ENCODE results near the gene GTPBP3. TPM values are rescaled to one million over a fixed set of nuclear protein-coding genes. Genes with fewer than 3 reads are reported as not detected.
A peak's percentile ranks its signal among the peaks of the same experiment; 100 is the strongest.

Gene GTPBP3
- total and polyA plus RNA-seq, 9 of the 15 experiments (the other 6 are each of a cell fraction or from before 2014, with no cell fraction given) = 4.9 to 124 (median 22.6) TPM

GRCh38 chr19:17334414-17335409 lies 2.6 kb upstream of the GTPBP3 start, which contains the start of gene ANO8 (continued):
- no peak for TF ChIP-seq SRSF3 (IDR thresholded peaks at IDR 0.05; ENCODE audit: insufficient read depth, low read length)
- TF ChIP-seq DMBX1 (CRISPR knock-in tag; IDR thresholded peaks at IDR 0.05; ENCODE audit: borderline replicate concordance) = peak; percentile 39; the same call in 1 of the 2 replicates
- TF ChIP-seq MEF2D (tag; conservative IDR thresholded peaks at IDR 0.05; ENCODE audit: low read depth) = no peak
- TF ChIP-seq MLLT1 (IDR thresholded peaks at IDR 0.05) = peak in 1 of 2 experiments; percentile 91; a peak in 2 of 4 replicates
- TF ChIP-seq ARID3A (IDR thresholded peaks at IDR 0.05; ENCODE audit: borderline replicate concordance, low read depth, low read length) = peak; percentile 53; the same call in 1 of the 2 replicates
- TF ChIP-seq, protein P1, sequence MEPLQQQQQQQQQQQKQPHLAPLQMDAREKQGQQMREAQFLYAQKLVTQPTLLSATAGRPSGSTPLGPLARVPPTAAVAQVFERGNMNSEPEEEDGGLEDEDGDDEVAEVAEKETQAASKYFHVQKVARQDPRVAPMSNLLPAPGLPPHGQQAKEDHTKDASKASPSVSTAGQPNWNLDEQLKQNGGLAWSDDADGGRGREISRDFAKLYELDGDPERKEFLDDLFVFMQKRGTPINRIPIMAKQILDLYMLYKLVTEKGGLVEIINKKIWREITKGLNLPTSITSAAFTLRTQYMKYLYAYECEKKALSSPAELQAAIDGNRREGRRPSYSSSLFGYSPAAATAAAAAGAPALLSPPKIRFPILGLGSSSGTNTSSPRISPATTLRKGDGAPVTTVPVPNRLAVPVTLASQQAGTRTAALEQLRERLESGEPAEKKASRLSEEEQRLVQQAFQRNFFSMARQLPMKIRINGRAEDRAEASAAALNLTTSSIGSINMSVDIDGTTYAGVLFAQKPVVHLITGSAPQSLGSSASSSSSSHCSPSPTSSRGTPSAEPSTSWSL (CRISPR knock-in tag; IDR thresholded peaks at IDR 0.05; ENCODE audit: borderline replicate concordance) = peak; percentile 77; the same call in 1 of the 2 replicates
- TF ChIP-seq AFF4 (CRISPR knock-in tag; IDR thresholded peaks at IDR 0.05) = no peak; the same call in 1 of the 2 replicates
- TF ChIP-seq ARID1B (IDR thresholded peaks at IDR 0.05) = 0 out of 2 replicates have a peak, but pooled peaks have one; percentile 24
- TF ChIP-seq E2F1 (CRISPR knock-in tag; IDR thresholded peaks at IDR 0.05) = peak; percentile 43; the same call in 1 of the 2 replicates
- TF ChIP-seq LCOR (CRISPR knock-in tag; IDR thresholded peaks at IDR 0.05) = no peak; the same call in none of the 2 replicates
- no peak for TF ChIP-seq ZNF75A (CRISPR knock-in tag; IDR thresholded peaks at IDR 0.05)
- TF ChIP-seq ZFP1 (CRISPR knock-in tag; IDR thresholded peaks at IDR 0.05) = no peak
- TF ChIP-seq U2AF1 (optimal IDR thresholded peaks at IDR 0.05; ENCODE audit: low read depth, low read length) = peak; percentile 54
- TF ChIP-seq MXI1 (IDR thresholded peaks at IDR 0.05; ENCODE audit: low read depth, low read length) = peak; percentile 62; the same call in 1 of the 2 replicates
